Measurements from ENCODE around the gene FHOD3. TPM values are rescaled to one million over a fixed set of nuclear protein-coding genes. Genes with fewer than 3 reads are reported as not detected.

FHOD3 gene
- total and polyA plus RNA-seq, 10 donors: 1.2 to 2.7 (median 1.9) TPM

- Histone ChIP-seq H3K27ac (no peak overlapping the region), H3K9me3 (no peaks in the 10 kb centered on the region), H3K36me3 (no peaks in the 10 kb centered on the region), H3K4me3 (no peak overlapping the region), H3K4me1 (no peaks in the 10 kb centered on the region), H3K27me3 (replicated peaks in 1 of 7) (peaks cover 0 to 5% (median 0%) of the 10 kb centered on the region in 7 donors)
- no peak for DNase-seq
- intact Hi-C loops (cut with DNase I; ENCODE audit: low total_unique reads): no loop called here
- no peak for TF ChIP-seq POLR2AphosphoS5 (IDR thresholded peaks at IDR 0.05)
- 80 to 89% (median 84%) methylated on average over 15 of the region's 15 CpGs for WGBS, 5 donors
Observed at GRCh38 chr18:36693931-36694620, 396.6 kb downstream of the FHOD3 start.

GRCh38 chr18:36695806-36696205 is 398.3 kb downstream of the FHOD3 start:
- Histone ChIP-seq H3K27ac (no peak overlapping the region), H3K4me1 (no peaks in the 10 kb centered on the region), H3K36me3 (no peaks in the 10 kb centered on the region), H3K9me3 (no peaks in the 10 kb centered on the region), H3K27me3 (replicated peaks in 1 of 7) (peaks cover 0 to 5% (median 0%) of the 10 kb centered on the region in 7 donors), H3K4me3 (no peak overlapping the region)
- WGBS, 5 donors: 78 to 92% (median 85%) methylated on average over 3 of the region's 3 CpGs
- DNase-seq: no peak
- TF ChIP-seq POLR2A (IDR thresholded peaks at IDR 0.05) (no peak), CTCF (IDR thresholded peaks at IDR 0.05 in 8 of 11, conservative IDR thresholded peaks at IDR 0.05 in 3 of 11) (no peak)
- intact Hi-C loops (cut with DNase I; ENCODE audit: low total_unique reads): no loop called here

DNA sequence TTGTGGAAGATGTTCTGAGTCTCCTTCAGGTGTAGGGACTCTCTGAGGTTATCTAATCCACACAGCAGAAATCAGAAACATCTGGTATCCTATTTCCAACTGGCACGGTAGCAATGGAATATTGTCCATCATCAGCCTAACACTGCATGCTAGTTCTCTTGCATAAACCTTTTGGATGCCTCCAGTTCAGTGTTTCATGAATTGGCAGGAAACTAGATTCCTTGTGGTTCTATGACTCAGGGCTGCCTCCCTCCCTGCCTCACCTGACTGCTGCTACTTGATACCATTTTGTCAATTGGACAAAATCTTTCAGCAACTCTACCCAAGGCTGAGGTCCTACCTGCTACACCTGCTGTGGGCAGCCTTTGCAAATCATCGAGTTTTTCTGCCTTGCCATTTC is 400.4 kb downstream of the FHOD3 start:
- Histone ChIP-seq H3K36me3 (no peaks in the 10 kb centered on the region), H3K4me3 (no peak overlapping the region), H3K27ac (no peak overlapping the region), H3K27me3 (replicated peaks in 1 of 7) (peaks cover 0 to 3% (median 0%) of the 10 kb centered on the region in 7 donors), H3K4me1 (no peaks in the 10 kb centered on the region), H3K9me3 (no peaks in the 10 kb centered on the region)
- DNase-seq: no peak
- TF ChIP-seq POLR2A (IDR thresholded peaks at IDR 0.05) (no peak), POLR2AphosphoS5 (IDR thresholded peaks at IDR 0.05) (no peak), CTCF (IDR thresholded peaks at IDR 0.05 in 8 of 11, conservative IDR thresholded peaks at IDR 0.05 in 3 of 11) (no peak)
- intact Hi-C loops (cut with DNase I; ENCODE audit: low total_unique reads): no loop called here
- 83 to 96% (median 90%) methylated on average over 2 of the region's 2 CpGs for WGBS, 5 donors

GRCh38 chr18:36700955-36701354 is 403.4 kb downstream of the FHOD3 start:
- H3K27me3 ChIP-seq (replicated peaks in 1 of 7): peaks cover 0 to 7% (median 0%) of the 10 kb centered on the region in 7 donors
- intact Hi-C loops (cut with DNase I; ENCODE audit: low total_unique reads): no loop called here
- no peaks in the 10 kb centered on the region for H3K9me3 ChIP-seq
- H3K4me1 ChIP-seq: no peaks in the 10 kb centered on the region
- H3K27ac ChIP-seq: no peak overlapping the region
- no peak for DNase-seq
- 83 to 97% (median 87%) methylated on average over 4 of the region's 4 CpGs for WGBS, 5 donors
- H3K36me3 ChIP-seq: no peaks in the 10 kb centered on the region
- no peak for TF ChIP-seq CTCF (IDR thresholded peaks at IDR 0.05 in 8 of 11, conservative IDR thresholded peaks at IDR 0.05 in 3 of 11)
- TF ChIP-seq POLR2A (IDR thresholded peaks at IDR 0.05): no peak
- no peak for TF ChIP-seq POLR2AphosphoS5 (IDR thresholded peaks at IDR 0.05)
- no peak overlapping the region for H3K4me3 ChIP-seq

Data from spleen (tissue), 11 donors.